H1 (cell line): ENCODE measurements around the gene BATF2. TPM values are rescaled to one million over a fixed set of nuclear protein-coding genes. Genes with fewer than 3 reads are reported as not detected.
A peak's percentile ranks its signal among the peaks of the same experiment; 100 is the strongest.

ENCODE experiments used
- ATF3 ChIP-seq: IDR thresholded peaks from 2 replicates; pipeline ENCODE4 v1.6.1; 2011; ENCODE audit warnings: low read depth, mild to moderate bottlenecking, low read length; ENCODE audit not compliant: insufficient read depth
- CHD1 ChIP-seq: IDR thresholded peaks from 2 replicates; pipeline ENCODE4 v1.6.1; 2012; ENCODE audit warnings: low read depth, low read length, improper control_type of control experiment
- CREB1 ChIP-seq: IDR thresholded peaks from 2 replicates; pipeline ENCODE4 v1.6.1; 2012; ENCODE audit warnings: inconsistent platforms
- HDAC6 ChIP-seq: IDR thresholded peaks from one replicate; pipeline ENCODE4 v1.7.1; 2012; ENCODE audit warnings: low read depth, mild to moderate bottlenecking, inconsistent platforms, low read length, moderate library complexity
- POLR2A ChIP-seq, 2 experiments: IDR thresholded peaks; 1 replicate in 1 of 2; 2 replicates in 1 of 2; pipeline ENCODE4 v1.6.1; 2011; ENCODE audit warnings: low read depth in 2 of 2, low read length in 2 of 2, mild to moderate bottlenecking in 2 of 2; ENCODE audit errors: control extremely low read depth in 1 of 2
- POU5F1 ChIP-seq: IDR thresholded peaks from 2 replicates; pipeline ENCODE4 v1.6.1; 2011; ENCODE audit warnings: low read depth, mild to moderate bottlenecking, low read length, moderate library complexity
- RBBP5 ChIP-seq: IDR thresholded peaks from 2 replicates; pipeline ENCODE4 v1.7.1; 2012; ENCODE audit warnings: low read depth, mild to moderate bottlenecking, inconsistent platforms, low read length, moderate library complexity, borderline replicate concordance
- RXRA ChIP-seq: IDR thresholded peaks from 2 replicates; pipeline ENCODE4 v1.6.1; 2011; ENCODE audit warnings: low read depth, mild to moderate bottlenecking, low read length, moderate library complexity; ENCODE audit not compliant: insufficient read depth
- SP4 ChIP-seq: IDR thresholded peaks from 2 replicates; pipeline ENCODE4 v1.6.1; 2012; ENCODE audit warnings: low read length, inconsistent platforms
- USF2 ChIP-seq: IDR thresholded peaks from 2 replicates; pipeline ENCODE4 v1.6.1; 2011; ENCODE audit warnings: low read length, improper control_type of control experiment
- polyA plus RNA-seq, 7 experiments: library from polyadenylated mRNA; depleted of rRNA in 3 of 7; stranded (reverse) in 5 of 7; unstranded in 2 of 7; fragments of >200 nt in 5 of 7; fragments of 200-250 nt in 2 of 7; gene quantifications; 1 replicate in 5 of 7; 2 replicates in 1 of 7; 4 replicates in 1 of 7; pipeline versions ENCODE4 v1.2.1 to v1.2.3, GENCODE V29; 2011 to 2013; ENCODE audit warnings: missing spikeins in 2 of 7, mixed read lengths in 2 of 7
- total RNA-seq: library from RNA; stranded (reverse); fragmentation: NEBNext Ultra II Directional; extraction: Animal tissue kit (Norgen Biotek cat#: 25700); gene quantifications from 2 replicates; pipeline ENCODE4 v1.2.1, GENCODE V29; 2021

BATF2 gene
- total and polyA plus RNA-seq, 2 of the 8 experiments (the other 6 are each of a cell fraction or from before 2014, with no cell fraction given): 1.4 to 3.1 TPM

DNA sequence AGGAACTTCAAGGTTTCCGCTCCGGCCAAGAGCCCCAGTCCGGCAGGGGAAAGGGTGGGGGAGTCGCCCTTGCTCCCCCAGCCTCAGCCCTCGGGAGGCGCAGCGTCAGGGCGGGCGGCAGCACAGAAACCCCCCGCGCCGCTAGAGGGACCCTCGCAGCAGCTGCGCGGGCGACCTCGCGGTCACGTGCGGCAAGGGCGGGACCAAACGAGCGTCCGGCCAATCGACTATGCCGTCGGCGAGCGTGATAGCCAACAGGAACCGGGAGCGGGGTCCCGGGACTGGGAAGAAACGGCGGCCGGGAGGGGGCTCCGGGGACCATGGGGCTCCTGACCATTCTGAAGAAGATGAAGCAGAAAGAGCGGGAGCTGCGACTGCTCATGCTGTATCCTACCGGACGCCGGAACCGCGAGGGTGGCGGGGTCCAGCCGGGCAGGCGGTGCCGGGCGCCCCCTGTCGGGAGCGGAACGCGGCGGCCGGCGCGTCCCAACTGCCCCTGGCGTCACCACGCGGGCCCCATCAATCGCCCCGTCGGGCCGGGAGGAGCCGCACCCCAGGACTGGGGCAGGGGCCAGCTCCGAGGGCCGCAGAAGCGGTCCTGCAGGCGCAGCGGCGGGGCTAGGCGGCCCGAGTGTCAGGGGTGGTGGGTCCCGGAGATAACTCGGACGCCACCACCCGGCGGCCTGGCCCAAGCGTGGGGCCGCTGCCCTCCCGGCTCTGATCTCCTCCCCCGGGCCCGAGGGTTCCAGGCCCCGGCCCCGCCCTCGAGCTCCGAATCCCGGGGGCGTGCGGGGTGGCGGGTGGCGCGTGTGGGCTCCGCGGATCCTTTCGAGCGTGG is 17.3 kb upstream of the BATF2 start, which contains the start of gene ARL2 (continued):
- TF ChIP-seq USF2 (peak; percentile 93), POU5F1 (no peak), HDAC6 (no peak), ATF3 (peak; percentile 95), SP4 (0 out of 2 replicates have a peak, but pooled peaks have one; percentile 76), RXRA (no peak), RBBP5 (no peak), CHD1 (no peak), POLR2A (IDR thresholded peaks at IDR 0.05; ENCODE audit: control extremely low read depth in 1 of 2, low read depth in 2 of 2, low read length in 2 of 2) (peak in 1 of 2 experiments; percentile 52; a peak in 2 of 3 replicates), CREB1 (peak; percentile 64)
